Sigmoid colon (tissue), 4 donors: Measurements from ENCODE around the gene PDE4D.

Experiments
- EP300 ChIP-seq, 4 donors: sonication (generic); formaldehyde crosslinking; IDR thresholded peaks; one replicate each; pipeline ENCODE4 v1.6.1; 2017; ENCODE audit warnings: antibody characterized with exemption in 4 of 4
- POLR2A ChIP-seq, 2 donors: fragments of 450-650 bp; IDR thresholded peaks; one replicate each; pipeline ENCODE4 v1.6.1; 2016; ENCODE audit warnings: antibody characterized with exemption in 2 of 2, mild to moderate bottlenecking in 2 of 2, moderate library complexity in 2 of 2
- POLR2AphosphoS5 ChIP-seq, 4 donors: sonication (generic); formaldehyde crosslinking; IDR thresholded peaks; one replicate each; pipeline ENCODE4 v1.6.1; 2017; ENCODE audit warnings: antibody characterized with exemption in 4 of 4
- TF ChIP-seq, protein P1 (sequence below), 4 experiments: fragments of 450-650 bp in 3 of 4; fragments of 200-600 bp in 1 of 4; IDR thresholded peaks; one replicate each; pipeline ENCODE4 v1.5.1; 2016 to 2019; ENCODE audit warnings: antibody characterized with exemption in 4 of 4, mild to moderate bottlenecking in 3 of 4, moderate library complexity in 2 of 4

DNA sequence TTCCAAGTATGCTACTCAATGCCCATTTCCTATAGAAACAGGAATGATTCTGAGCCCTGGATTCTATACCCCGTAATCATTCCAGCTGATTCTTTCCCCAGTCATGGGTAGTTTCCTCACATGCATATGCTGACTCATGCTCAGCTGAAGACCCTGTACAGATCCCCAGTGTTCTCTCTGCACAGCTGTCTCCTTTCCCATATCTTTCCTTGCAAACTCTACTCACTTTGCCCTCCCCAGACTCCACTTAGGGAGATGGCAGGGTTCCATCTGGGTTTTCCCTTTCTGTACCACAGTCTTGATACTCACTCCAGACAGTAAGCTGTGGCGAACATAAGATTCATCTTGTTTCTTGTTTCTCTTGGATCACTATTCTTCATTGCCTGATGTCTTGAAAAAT is 953.1 kb downstream of the PDE4D start:
- TF ChIP-seq POLR2A (IDR thresholded peaks at IDR 0.05) (no peak), POLR2AphosphoS5 (IDR thresholded peaks at IDR 0.05) (no peak), EP300 (IDR thresholded peaks at IDR 0.05) (no peak)
- TF ChIP-seq, protein P1, sequence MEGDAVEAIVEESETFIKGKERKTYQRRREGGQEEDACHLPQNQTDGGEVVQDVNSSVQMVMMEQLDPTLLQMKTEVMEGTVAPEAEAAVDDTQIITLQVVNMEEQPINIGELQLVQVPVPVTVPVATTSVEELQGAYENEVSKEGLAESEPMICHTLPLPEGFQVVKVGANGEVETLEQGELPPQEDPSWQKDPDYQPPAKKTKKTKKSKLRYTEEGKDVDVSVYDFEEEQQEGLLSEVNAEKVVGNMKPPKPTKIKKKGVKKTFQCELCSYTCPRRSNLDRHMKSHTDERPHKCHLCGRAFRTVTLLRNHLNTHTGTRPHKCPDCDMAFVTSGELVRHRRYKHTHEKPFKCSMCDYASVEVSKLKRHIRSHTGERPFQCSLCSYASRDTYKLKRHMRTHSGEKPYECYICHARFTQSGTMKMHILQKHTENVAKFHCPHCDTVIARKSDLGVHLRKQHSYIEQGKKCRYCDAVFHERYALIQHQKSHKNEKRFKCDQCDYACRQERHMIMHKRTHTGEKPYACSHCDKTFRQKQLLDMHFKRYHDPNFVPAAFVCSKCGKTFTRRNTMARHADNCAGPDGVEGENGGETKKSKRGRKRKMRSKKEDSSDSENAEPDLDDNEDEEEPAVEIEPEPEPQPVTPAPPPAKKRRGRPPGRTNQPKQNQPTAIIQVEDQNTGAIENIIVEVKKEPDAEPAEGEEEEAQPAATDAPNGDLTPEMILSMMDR (IDR thresholded peaks at IDR 0.05) = no peak
